Pancreas (tissue), 10 donors: ENCODE data around the gene BCR. TPM values are rescaled to one million over a fixed set of nuclear protein-coding genes. Genes with fewer than 3 reads are reported as not detected.
"Not testable (repeated sequence)": the region's sequence is repeated elsewhere in the genome, so short reads cannot be mapped to it uniquely, and the experiment has no call there.

Experiments
- ATAC-seq, 4 donors: fragments of 200-7000 bp; cut with Tn5 transposase; one replicate each; pipeline versions ENCODE4 v1.8.0 to v1.9.1; 2020; ENCODE audit warnings: mild to moderate bottlenecking in 4 of 4, moderate library complexity in 4 of 4
- DNase-seq, 6 donors: peaks; one replicate each; pipeline ENCODE4 v3.0.0-alpha.2; 2020
- FAIRE-seq: peaks from 2 replicates; lab custom pipeline; 2012; peaks lifted over from hg19 to GRCh38; lab: Jason Lieb, UNC
- H3K27ac ChIP-seq, 4 donors: fragments of 200-600 bp; sonication (generic); 1 replicate in 3 of 4; 2 replicates in 1 of 4; pipeline versions ENCODE4 v1.5.0 to v1.8.0; 2020
- H3K27me3 ChIP-seq, 4 donors: fragments of 200-600 bp; one replicate each; pipeline ENCODE4 v1.8.0; 2021
- H3K36me3 ChIP-seq, 3 donors: fragments of 200-600 bp; sonication (generic) in 1 of 3; one replicate each; pipeline versions ENCODE4 v1.5.0 to v1.8.0; 2020 to 2021
- H3K4me1 ChIP-seq, 3 donors: fragments of 200-600 bp; one replicate each; pipeline ENCODE4 v1.8.0; 2021
- H3K4me3 ChIP-seq, 4 donors: fragments of 200-600 bp; sonication (generic) in 2 of 4; one replicate each; pipeline versions ENCODE4 v1.5.0 to v1.8.0; 2020 to 2021
- H3K9me3 ChIP-seq, 4 donors: fragments of 200-600 bp; one replicate each; pipeline ENCODE4 v1.8.0; 2021
- CTCF ChIP-seq, 4 donors: fragments of 200-600 bp; sonication (generic) in 3 of 4; IDR thresholded peaks; one replicate each; pipeline versions ENCODE4 v1.5.0 to v1.8.0; 2021; ENCODE audit warnings: antibody characterized with exemption in 4 of 4
- WGBS, 2 donors: extraction: QIAGEN DNeasy Blood & Tissue Kit; methylation state at CpG; one replicate each; pipeline ENCODE4 v1.1.7; 2013; 5-methylcytosine and 5-hydroxymethylcytosine counted together
- intact Hi-C, 3 donors: fragments of 100-400 bp; cut with DNase I; formaldehyde crosslinking; loops; one replicate each; pipeline versions ENCODE4 v1.11.1 to v1.14.2; 2022
- polyA plus RNA-seq, 2 donors: library from polyadenylated mRNA; stranded (reverse); fragments of 200-250 nt; gene quantifications; one replicate each; pipeline ENCODE4 v1.2.3, GENCODE V29; 2013
- total RNA-seq, 6 donors: library from RNA; stranded (reverse); fragmentation: NEBNext Ultra II Directional in 4 of 6; extraction: Animal tissue kit (Norgen Biotek cat#: 25700) in 4 of 6; gene quantifications; one replicate each; pipeline versions ENCODE4 v1.2.1 to v1.2.4, GENCODE V29; 2021 to 2023
- donor health status: healthy with polysubstance abuse.
- donor health status: DM: no; HTN: no; CAD: no; lungs with moderate emphysema.
- donor health status: DM: no; HTN: no; CAD: no.
- donor health status: control.
- donor health status: control.
- donor health status: Bipolar disorder and iron deficiency.
- donor health status: DM: yes; HTN: yes; CAD: no.
- donor health status: DM: no; HTN: no; CAD: no.
- donor health status: DM: no; HTN: no; CAD: no.
- donor health status: DM: yes; HTN: yes; CAD: no.

The BCR gene
- total and polyA plus RNA-seq, 8 donors: 15.5 to 35.9 (median 18.1) TPM

GRCh38 chr22:23365524-23365923 lies 185.2 kb downstream of the BCR start:
- H3K27ac ChIP-seq: no peak overlapping the region
- 74 to 90% methylated on average over 6 of the region's 6 CpGs for WGBS, 2 donors
- DNase-seq: no peak
- intact Hi-C loops: no loop called here
- H3K4me3 ChIP-seq: no peak overlapping the region
- H3K36me3 ChIP-seq: no peaks in the 10 kb centered on the region
- TF ChIP-seq CTCF (IDR thresholded peaks at IDR 0.05): no peak
- no peaks in the 10 kb centered on the region for H3K4me1 ChIP-seq
- H3K9me3 ChIP-seq: no peaks in the 10 kb centered on the region
- no peak for FAIRE-seq
- no peaks in the 10 kb centered on the region for H3K27me3 ChIP-seq
- no peak for ATAC-seq

- Histone ChIP-seq H3K9me3 (no peaks in the 10 kb centered on the region), H3K4me3 (no peak overlapping the region), H3K27ac (no peak overlapping the region), H3K27me3 (no peaks in the 10 kb centered on the region), H3K36me3 (no peaks in the 10 kb centered on the region), H3K4me1 (no peaks in the 10 kb centered on the region)
- WGBS, 2 donors: 71 to 73% methylated on average over 4 of the region's 4 CpGs
- intact Hi-C loops: no loop called here
- no peak for FAIRE-seq
- no peak for TF ChIP-seq CTCF (IDR thresholded peaks at IDR 0.05)
- no peak for ATAC-seq
- no peak for DNase-seq
Measured at GRCh38 chr22:23365961-23366360, 185.7 kb downstream of the BCR start.

- H3K36me3 ChIP-seq, H3K27me3 ChIP-seq, ATAC-seq, H3K9me3 ChIP-seq, H3K4me3 ChIP-seq, H3K27ac ChIP-seq, intact Hi-C loops, H3K4me1 ChIP-seq, FAIRE-seq, DNase-seq: not testable (repeated sequence)
- 17 to 28% methylated on average over 3 of the region's 3 CpGs for WGBS, 2 donors
Measured at GRCh38 chr22:23367196-23367595, 186.9 kb downstream of the BCR start.

Other genes with a start within 250 kb of the BCR start
- 1 to 10 TPM in 4 of 6 donors, under 1 TPM in 2; 0.88 to 2.3 (median 1.6) TPM for gene GNAZ, start 110.0 kb upstream of the BCR start, total RNA-seq
- 1 to 10 TPM; 2.8 to 9.7 TPM for gene GNAZ, start 110.0 kb upstream of the BCR start, polyA plus RNA-seq
- gene RSPH14, start 38.5 kb upstream of the BCR start, total RNA-seq: under 1 TPM; 0.51 to 0.97 (median 0.73) TPM
- 1 to 10 TPM in 1 of 2 donors, under 1 TPM in 1; 0.91 to 2.1 TPM for gene RSPH14, start 38.5 kb upstream of the BCR start, polyA plus RNA-seq
- 1 to 10 TPM; 1.2 to 4.4 (median 2.3) TPM for gene RAB36, start 35.0 kb upstream of the BCR start, total RNA-seq
- gene RAB36, start 35.0 kb upstream of the BCR start, polyA plus RNA-seq: 1 to 10 TPM; 3.5 to 7.3 TPM